Stimulated activated CD4-positive, alpha-beta T cell treated with anti-CD3 and anti-CD28 coated beads, TNF-alpha, amount 100 ng/mL, for 48 hours (primary cell): ENCODE data around the gene DNAH5.

Experiments used
- DNase-seq, 3 donors: peaks; one replicate each; pipeline ENCODE4 v3.0.0-alpha.2; 2020; ENCODE audit warnings: low read depth in 3 of 3

DNAH5 gene

GRCh38 chr5:13939638-13940037, 4.8 kb downstream of the DNAH5 start:
- no peak for DNase-seq

GRCh38 chr5:13934921-13935320, 9.6 kb downstream of the DNAH5 start:
- no peak for DNase-seq

- no peak for DNase-seq
These were observed 10.4 kb downstream of the DNAH5 start for GRCh38 chr5:13934125-13934524.

GRCh38 chr5:13932561-13932960, 11.9 kb downstream of the DNAH5 start:
- DNase-seq: no peak

GRCh38 chr5:13932011-13932410, 12.5 kb downstream of the DNAH5 start:
- DNase-seq: no peak

- no peak for DNase-seq
These were observed 13.8 kb downstream of the DNAH5 start for GRCh38 chr5:13930541-13931171.

GRCh38 chr5:13926731-13927130, 17.8 kb downstream of the DNAH5 start:
- DNase-seq: no peak

- DNase-seq: no peak
These were observed 22.9 kb downstream of the DNAH5 start for GRCh38 chr5:13921578-13921977.

- no peak for DNase-seq
These were observed 24.7 kb downstream of the DNAH5 start for GRCh38 chr5:13919786-13920185.

- DNase-seq: no peak
These were observed 25.4 kb downstream of the DNAH5 start for GRCh38 chr5:13919087-13919486.

- DNase-seq: no peak
These were observed 27.4 kb downstream of the DNAH5 start for GRCh38 chr5:13917061-13917460.

- DNase-seq: no peak
These were observed 30.5 kb downstream of the DNAH5 start for GRCh38 chr5:13913962-13914361.

GRCh38 chr5:13910637-13911288, 33.7 kb downstream of the DNAH5 start:
- no peak for DNase-seq

GRCh38 chr5:13910201-13910600, 34.3 kb downstream of the DNAH5 start:
- DNase-seq: no peak

- DNase-seq: no peak
These were observed 35.2 kb downstream of the DNAH5 start for GRCh38 chr5:13909271-13909670.

GRCh38 chr5:13898569-13898968, 45.9 kb downstream of the DNAH5 start:
- no peak for DNase-seq

- no peak for DNase-seq
These were observed 66.1 kb downstream of the DNAH5 start for GRCh38 chr5:13878357-13878756.

- no peak for DNase-seq
These were observed 77.7 kb downstream of the DNAH5 start for GRCh38 chr5:13866792-13867191.

GRCh38 chr5:13865312-13865711, 79.2 kb downstream of the DNAH5 start:
- no peak for DNase-seq

- no peak for DNase-seq
These were observed 84.3 kb downstream of the DNAH5 start for GRCh38 chr5:13860146-13860545.

GRCh38 chr5:13859270-13860065, 85.0 kb downstream of the DNAH5 start:
- DNase-seq: no peak

- no peak for DNase-seq
These were observed 101.2 kb downstream of the DNAH5 start for GRCh38 chr5:13843175-13843846.
